GM18868 (cell line): Measurements from ENCODE around the gene GATAD1.
"Not testable (repeated sequence)": the region's sequence is repeated elsewhere in the genome, so short reads cannot be mapped to it uniquely, and the experiment has no call there.

Experiments
- ATAC-seq: cut with Tn5 transposase; IDR thresholded peaks from one replicate; pipeline ENCODE4 v1.9.1; 2021; ENCODE audit warnings: mild to moderate bottlenecking, moderate library complexity; ENCODE audit not compliant: unreplicated experiment

The GATAD1 gene

DNA sequence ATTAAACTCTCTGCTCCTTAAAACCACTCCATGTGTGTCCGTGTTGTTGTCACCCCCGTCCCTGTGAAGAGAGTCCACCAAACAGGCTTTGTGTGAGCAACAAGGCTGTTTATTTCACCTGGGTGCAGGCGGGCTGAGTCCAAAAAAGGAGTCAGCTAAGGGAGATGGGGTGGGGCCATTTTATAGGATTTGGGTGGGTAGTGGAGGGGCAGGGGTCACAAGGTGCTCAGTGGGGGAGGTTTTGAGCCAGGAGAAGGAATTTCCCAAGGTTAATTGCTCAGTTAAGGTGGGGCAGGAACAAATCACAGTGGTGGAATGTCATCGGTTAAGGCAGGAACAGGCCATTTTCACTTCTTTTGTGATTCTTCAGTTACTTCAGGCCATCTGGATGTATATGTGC is 31.9 kb downstream of the GATAD1 start:
- not testable (repeated sequence) for ATAC-seq

DNA sequence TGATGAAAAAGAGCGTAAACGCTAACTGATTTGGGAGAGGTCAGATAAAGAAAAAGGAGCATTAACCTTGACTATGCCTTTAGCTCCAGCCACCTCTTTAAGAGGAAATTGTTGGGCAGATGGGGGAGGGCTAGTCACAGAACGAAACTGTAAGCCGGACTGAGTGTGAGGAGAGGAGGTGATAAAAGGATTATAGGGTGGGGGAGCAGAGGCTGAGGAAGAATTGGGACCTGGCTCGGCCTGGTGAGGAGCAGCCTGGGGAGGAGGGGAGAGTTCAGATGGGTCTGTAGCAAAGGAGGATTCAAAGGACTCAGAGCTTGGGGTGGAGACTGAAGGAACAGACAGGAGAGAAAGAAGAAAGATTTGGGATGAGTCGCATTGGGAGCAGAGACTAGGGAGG is 36.3 kb downstream of the GATAD1 start:
- ATAC-seq: not testable (repeated sequence)

DNA sequence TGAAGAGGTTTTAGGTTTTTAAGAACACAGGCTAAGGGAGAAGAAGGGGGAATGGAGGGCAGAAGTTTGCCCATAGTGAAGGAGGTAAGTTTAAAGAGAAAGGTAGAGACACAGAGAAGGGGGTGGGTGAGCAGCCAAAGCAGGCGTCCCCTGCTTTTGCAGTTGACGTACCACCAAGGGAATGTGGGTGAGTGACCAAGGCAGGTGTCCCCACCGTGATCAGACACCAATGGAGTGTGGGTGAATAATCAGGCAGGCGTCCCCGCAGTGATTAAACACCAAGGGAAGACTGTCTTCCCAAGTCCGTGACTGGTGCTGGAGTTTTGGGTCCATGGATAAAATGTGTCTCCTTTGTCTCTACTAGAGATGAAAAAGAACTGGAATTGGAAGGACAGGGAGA is 36.9 kb downstream of the GATAD1 start:
- not testable (repeated sequence) for ATAC-seq

DNA sequence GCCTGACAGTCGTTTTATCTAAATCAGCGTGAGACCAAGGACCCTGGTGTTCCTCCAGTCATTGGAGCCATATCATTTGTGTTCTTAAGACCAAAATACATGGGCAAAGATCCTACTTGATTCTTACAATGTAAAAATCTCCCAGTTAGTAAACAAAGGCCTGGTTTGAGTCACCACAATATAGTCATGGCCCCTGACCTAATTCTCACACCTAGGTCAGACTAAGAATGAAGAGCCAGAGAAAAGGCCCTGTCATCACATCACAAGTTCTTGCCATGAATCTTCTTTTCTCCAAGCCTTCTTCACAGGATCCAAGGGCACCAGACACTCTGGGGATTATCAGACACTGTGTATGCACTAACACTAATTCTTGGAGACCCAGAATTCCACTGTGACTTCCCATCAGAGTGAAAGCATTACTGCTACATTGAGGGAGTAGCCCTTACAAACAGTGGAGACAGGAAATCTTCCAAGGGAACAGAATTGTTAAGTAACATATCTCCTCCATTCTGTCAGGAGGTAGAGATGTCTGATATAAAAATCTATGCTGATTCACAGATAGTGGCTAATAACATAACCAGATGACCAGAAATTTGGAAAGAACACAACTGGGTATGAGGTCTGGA is 38.1 kb downstream of the GATAD1 start:
- no peak for ATAC-seq

DNA sequence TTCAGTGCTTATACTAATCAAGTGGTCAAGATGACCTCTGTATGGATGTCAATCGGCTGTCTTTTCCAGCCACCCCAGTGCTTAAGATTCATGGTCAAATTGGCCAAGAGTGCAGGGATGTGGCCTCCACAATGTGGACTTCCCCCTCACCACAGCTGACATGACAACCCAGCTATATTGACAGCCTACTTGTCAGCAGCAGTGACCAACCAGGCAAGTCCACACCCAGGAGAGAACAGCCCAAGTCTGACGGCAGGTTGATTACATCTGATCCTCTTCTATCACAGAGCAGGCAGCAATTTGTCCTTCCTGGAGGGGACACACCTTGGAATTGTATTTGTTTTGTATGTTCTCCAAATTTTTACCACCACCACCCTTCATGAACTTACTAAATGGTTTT is 38.7 kb downstream of the GATAD1 start:
- no peak for ATAC-seq

DNA sequence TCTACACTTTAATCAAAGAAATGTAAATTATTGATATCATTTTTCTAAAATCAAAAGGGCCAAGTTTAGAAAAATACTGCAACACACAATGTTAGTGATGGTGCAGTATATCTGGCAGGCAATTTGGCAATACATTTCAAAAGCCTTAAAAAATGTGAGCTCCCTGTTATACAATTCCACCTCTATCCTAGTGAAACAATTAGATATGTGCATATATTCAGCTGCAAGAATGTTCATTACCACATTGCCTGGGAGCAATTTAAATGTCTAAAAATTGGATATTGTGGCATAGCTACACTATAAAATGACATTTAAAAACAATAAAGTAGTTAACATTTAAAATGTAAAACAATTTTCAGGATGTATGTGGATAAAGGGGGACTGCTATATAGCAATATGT is 40.5 kb downstream of the GATAD1 start:
- no peak for ATAC-seq

DNA sequence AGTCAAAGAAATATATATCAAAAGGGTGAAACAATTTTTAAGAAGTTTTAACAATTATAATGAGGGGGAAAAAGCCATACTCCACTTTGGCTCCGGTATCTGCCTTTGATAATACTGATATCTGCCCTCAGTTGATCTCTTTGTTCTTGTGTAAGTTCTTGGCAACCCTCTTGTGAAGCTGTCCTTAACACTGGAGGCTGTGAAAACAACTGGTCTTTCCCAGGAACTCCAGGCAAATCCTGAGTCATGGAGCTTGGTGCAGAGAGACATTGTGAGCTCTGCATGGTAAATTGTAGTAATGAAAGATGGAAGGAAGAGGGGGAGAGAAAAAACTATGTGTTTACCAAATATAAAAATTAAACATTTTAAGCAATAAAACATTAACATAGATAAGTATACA is 42.4 kb downstream of the GATAD1 start:
- ATAC-seq: no peak

DNA sequence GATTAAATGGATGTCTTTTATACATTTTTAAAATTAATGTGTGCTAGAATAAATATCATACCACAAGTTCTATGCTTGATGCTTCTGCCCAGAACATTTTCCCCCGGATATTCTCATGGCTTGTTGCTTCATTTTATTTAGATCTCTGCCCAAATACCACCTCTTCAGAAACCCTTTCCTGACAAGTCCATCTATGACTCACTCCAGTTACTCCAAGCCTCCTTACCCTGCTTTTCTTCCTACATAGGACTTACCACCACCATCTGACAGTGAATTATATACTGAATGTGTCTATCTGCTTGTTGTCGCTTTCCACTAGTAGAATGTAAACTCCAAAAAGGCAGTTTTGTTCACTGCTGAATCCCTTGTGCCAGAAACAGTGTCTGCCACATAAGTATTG is 49.6 kb downstream of the GATAD1 start:
- no peak for ATAC-seq

DNA sequence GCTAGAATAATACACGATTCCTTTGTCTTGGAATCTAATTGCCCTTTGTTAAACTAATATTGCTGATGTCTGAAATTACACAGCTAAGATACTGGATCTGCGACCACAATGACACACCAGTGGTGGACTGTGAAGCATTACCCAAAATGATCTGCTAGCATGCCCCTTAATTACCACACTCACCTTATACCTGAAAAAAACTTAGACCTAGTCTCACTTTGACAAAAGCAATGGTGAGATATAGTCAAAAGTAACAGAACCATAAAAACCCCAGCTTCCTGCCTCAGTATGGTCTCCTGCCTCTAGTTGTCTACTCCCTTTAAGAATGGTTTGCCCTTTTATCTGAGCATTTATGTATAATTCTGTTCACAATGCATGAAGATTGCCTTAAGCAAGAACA is 51.3 kb downstream of the GATAD1 start:
- no peak for ATAC-seq

DNA sequence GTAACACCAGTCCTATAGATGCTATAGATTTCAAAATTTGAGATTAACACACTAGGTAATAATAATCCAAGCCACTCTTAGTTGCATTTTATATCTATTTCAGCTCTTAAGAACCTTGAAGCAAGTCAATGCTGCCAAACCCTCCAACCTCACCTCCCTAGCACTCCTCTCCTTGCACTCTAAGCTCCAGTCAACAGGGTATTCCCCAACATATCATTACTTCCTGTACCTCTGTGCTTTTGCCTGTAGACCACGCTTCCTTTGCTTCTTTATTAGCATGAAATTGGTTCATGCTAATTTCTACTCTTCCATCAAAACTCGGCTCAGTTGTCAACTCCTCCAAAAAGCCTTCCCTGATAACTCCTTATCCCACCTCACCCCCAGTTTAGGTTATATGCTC is 56.5 kb downstream of the GATAD1 start:
- ATAC-seq: no peak

DNA sequence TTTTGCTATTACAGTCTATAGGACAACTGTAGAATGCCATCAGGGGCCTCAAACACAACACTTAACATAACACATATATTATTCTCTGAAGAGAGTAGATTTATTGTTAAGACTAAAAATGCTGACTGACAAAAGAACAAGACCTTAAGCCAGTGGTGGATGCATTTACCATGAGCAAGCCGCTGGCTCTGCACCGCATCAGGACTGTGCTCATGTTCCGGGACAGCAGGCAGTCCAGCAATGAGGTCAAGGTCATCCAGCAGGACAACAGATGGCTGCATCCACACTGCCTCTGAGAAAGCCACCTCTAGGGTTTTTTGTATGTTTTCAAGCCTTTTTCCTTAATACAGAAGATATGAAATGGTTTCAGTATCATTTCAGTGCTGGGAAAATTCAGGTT is 57.3 kb downstream of the GATAD1 start:
- ATAC-seq: no peak

DNA sequence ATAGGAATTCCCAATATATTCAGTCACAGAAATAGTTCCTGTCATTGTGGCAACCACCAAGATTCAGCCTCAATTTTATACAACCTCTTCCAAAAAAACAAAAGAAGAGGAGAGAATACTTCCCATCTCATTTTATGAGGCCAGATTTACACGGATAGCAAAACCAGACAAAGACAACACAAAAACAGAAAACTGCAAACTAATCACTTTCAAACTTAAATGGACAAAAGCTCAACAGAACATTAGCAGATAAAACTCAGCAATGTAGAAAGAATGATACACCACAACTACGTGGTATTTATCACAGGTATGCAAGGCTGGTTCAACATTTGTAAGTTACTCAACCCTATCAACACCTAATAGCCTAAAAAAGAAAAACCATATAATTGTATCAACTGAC is 59.1 kb downstream of the GATAD1 start:
- no peak for ATAC-seq

DNA sequence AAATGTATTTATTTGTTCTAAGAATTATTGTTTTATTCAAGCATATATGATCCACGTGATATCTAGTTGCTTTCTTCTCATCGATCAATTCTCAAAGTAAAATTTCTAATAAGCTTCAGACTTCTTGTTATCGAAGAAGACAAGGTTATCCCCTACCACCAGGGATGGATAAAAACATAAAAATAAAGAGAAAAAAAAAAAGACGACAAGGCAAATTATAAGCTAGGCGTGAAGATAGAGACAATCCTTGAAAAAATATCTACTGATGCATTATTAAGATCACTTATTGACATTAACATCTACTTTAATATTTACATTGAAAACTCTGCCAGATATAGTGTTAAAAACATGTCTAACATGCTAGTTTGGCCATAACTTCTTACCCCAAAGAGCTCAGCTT is 61.7 kb downstream of the GATAD1 start:
- no peak for ATAC-seq
